ENCODE measurements around the gene CHST8. TPM values are rescaled to one million over a fixed set of nuclear protein-coding genes. Genes with fewer than 3 reads are reported as not detected.

The CHST8 gene
- total RNA-seq, 5 donors from 2014 or later (not counting 1 experiment from before 2014, with no cell fraction given), result not detected

GRCh38 chr19:33774751-33775150 lies 153.0 kb downstream of the CHST8 start:
- DNase-seq, result no peak
- Mint-ChIP-seq H3K36me3 (no peaks in the 10 kb centered on the region), H3K4me3 (no peak overlapping the region), H3K27ac (no peak overlapping the region), H3K27me3 (peaks cover 22 to 26% of the 10 kb centered on the region in 2 donors), H3K9me3 (no peaks in the 10 kb centered on the region), H3K4me1 (peaks cover 4 to 14% (median 12%) of the 10 kb centered on the region in 3 donors)
- CTCF ChIA-PET, result no interaction called here
- Histone ChIP-seq H3K27ac (ENCODE audit: low read length) (no peak overlapping the region), H3K27me3 (replicated peaks in 1 of 2; ENCODE audit: control insufficient read depth in 2 of 2, extremely low read depth in 1 of 2, insufficient read depth in 2 of 2, low read length in 1 of 2) (peaks cover 0 to 73% of the 10 kb centered on the region in 2 experiments), H3K4me3 (ENCODE audit: control insufficient read depth in 1 of 2, extremely low read depth in 1 of 2, low read length in 1 of 2) (no peak overlapping the region), H3K36me3 (ENCODE audit: control insufficient read depth in 2 of 2, extremely low read depth in 1 of 2, insufficient read depth in 1 of 2, low read length in 1 of 2) (no peaks in the 10 kb centered on the region), H3K9me3 (no peaks in the 10 kb centered on the region), H3K4me1 (ENCODE audit: control insufficient read depth in 1 of 2, extremely low read depth in 1 of 2, insufficient read depth in 2 of 2, low read length in 2 of 2) (peaks cover 0 to 11% of the 10 kb centered on the region in 2 experiments)
- no peak for ATAC-seq (replicated peaks in 1 of 4)
- POLR2A ChIA-PET, result no interaction called here
- WGBS (ENCODE audit: insufficient coverage), result 59% methylated on average over 6 of the region's 6 CpGs

GRCh38 chr19:33775731-33776487 lies 154.2 kb downstream of the CHST8 start:
- ATAC-seq (replicated peaks in 1 of 4) (no peak), DNase-seq (no peak)
- peaks cover 0 to 72% of the 10 kb centered on the region in 2 experiments for H3K27me3 ChIP-seq (replicated peaks in 1 of 2; ENCODE audit: control insufficient read depth in 2 of 2, extremely low read depth in 1 of 2, insufficient read depth in 2 of 2, low read length in 1 of 2)
- peaks cover 0 to 11% of the 10 kb centered on the region in 2 experiments for H3K4me1 ChIP-seq (ENCODE audit: control insufficient read depth in 1 of 2, extremely low read depth in 1 of 2, insufficient read depth in 2 of 2, low read length in 2 of 2)
- Mint-ChIP-seq H3K27me3 (peaks cover 26 to 28% of the 10 kb centered on the region in 2 donors), H3K36me3 (no peaks in the 10 kb centered on the region), H3K27ac (no peak overlapping the region), H3K4me1 (peaks cover 4 to 19% (median 14%) of the 10 kb centered on the region in 3 donors), H3K4me3 (no peak overlapping the region), H3K9me3 (no peaks in the 10 kb centered on the region)
- CTCF ChIA-PET, result no interaction called here
- H3K27ac ChIP-seq (ENCODE audit: low read length), result no peak overlapping the region
- no peak overlapping the region for H3K4me3 ChIP-seq (ENCODE audit: control insufficient read depth in 1 of 2, extremely low read depth in 1 of 2, low read length in 1 of 2)
- H3K9me3 ChIP-seq, result no peaks in the 10 kb centered on the region
- POLR2A ChIA-PET, result no interaction called here
- H3K36me3 ChIP-seq (ENCODE audit: control insufficient read depth in 2 of 2, extremely low read depth in 1 of 2, insufficient read depth in 1 of 2, low read length in 1 of 2), result no peaks in the 10 kb centered on the region
- WGBS (ENCODE audit: insufficient coverage), result 51% methylated on average over 6 of the region's 9 CpGs

GRCh38 chr19:33777351-33777750 lies 155.6 kb downstream of the CHST8 start:
- Histone ChIP-seq H3K4me1 (ENCODE audit: control insufficient read depth in 1 of 2, extremely low read depth in 1 of 2, insufficient read depth in 2 of 2, low read length in 2 of 2) (peaks cover 0 to 11% of the 10 kb centered on the region in 2 experiments), H3K27ac (ENCODE audit: low read length) (no peak overlapping the region), H3K27me3 (replicated peaks in 1 of 2; ENCODE audit: control insufficient read depth in 2 of 2, extremely low read depth in 1 of 2, insufficient read depth in 2 of 2, low read length in 1 of 2) (peaks cover 0 to 64% of the 10 kb centered on the region in 2 experiments), H3K9me3 (no peaks in the 10 kb centered on the region), H3K36me3 (ENCODE audit: control insufficient read depth in 2 of 2, extremely low read depth in 1 of 2, insufficient read depth in 1 of 2, low read length in 1 of 2) (no peaks in the 10 kb centered on the region), H3K4me3 (ENCODE audit: control insufficient read depth in 1 of 2, extremely low read depth in 1 of 2, low read length in 1 of 2) (no peak overlapping the region)
- peak overlapping the region in 1 of 3 donors; percentile 18 for H3K4me3 Mint-ChIP-seq
- POLR2A ChIA-PET, result no interaction called here
- CTCF ChIA-PET, result interaction anchor here (0.9 to 1.9 kb wide), 9 partner anchors 8 to 653 kb away, joined by 3 to 12 read pairs (median 3); partner anchors contain the start of genes CEBPG (in 1 of the 2) and KCTD15 (in 1 of the 2)
- H3K4me1 Mint-ChIP-seq, result peaks cover 4 to 19% (median 14%) of the 10 kb centered on the region in 3 donors
- no peak for DNase-seq
- ATAC-seq (replicated peaks in 1 of 4), result no peak
- H3K9me3 Mint-ChIP-seq, result no peaks in the 10 kb centered on the region
- WGBS (ENCODE audit: insufficient coverage), result 88% methylated on average over 5 of the region's 9 CpGs
- no peaks in the 10 kb centered on the region for H3K36me3 Mint-ChIP-seq
- H3K27ac Mint-ChIP-seq, result no peak overlapping the region
- peaks cover 28 to 31% of the 10 kb centered on the region in 2 donors for H3K27me3 Mint-ChIP-seq

- POLR2A ChIA-PET, result no interaction called here
- no peaks in the 10 kb centered on the region for H3K9me3 Mint-ChIP-seq
Observed at GRCh38 chr19:33777753-33778088, 156.0 kb downstream of the CHST8 start.

GRCh38 chr19:33778089-33778791 lies 156.5 kb downstream of the CHST8 start:
- Histone ChIP-seq H3K4me3 (ENCODE audit: control insufficient read depth in 1 of 2, extremely low read depth in 1 of 2, low read length in 1 of 2) (no peak overlapping the region), H3K27ac (ENCODE audit: low read length) (no peak overlapping the region), H3K4me1 (ENCODE audit: control insufficient read depth in 1 of 2, extremely low read depth in 1 of 2, insufficient read depth in 2 of 2, low read length in 2 of 2) (peaks cover 0 to 11% of the 10 kb centered on the region in 2 experiments), H3K9me3 (no peaks in the 10 kb centered on the region), H3K36me3 (ENCODE audit: control insufficient read depth in 2 of 2, extremely low read depth in 1 of 2, insufficient read depth in 1 of 2, low read length in 1 of 2) (no peaks in the 10 kb centered on the region), H3K27me3 (replicated peaks in 1 of 2; ENCODE audit: control insufficient read depth in 2 of 2, extremely low read depth in 1 of 2, insufficient read depth in 2 of 2, low read length in 1 of 2) (peaks cover 0 to 64% of the 10 kb centered on the region in 2 experiments)
- ChIA-PET CTCF (interaction anchor here (0.6 to 1.9 kb wide), 11 partner anchors 9 to 652 kb away, joined by 3 to 12 read pairs (median 3); partner anchors contain the start of genes CEBPG (in 1 of the 2) and KCTD15 (in 1 of the 2)), POLR2A (no interaction called here)
- H3K36me3 Mint-ChIP-seq, result no peaks in the 10 kb centered on the region
- no peaks in the 10 kb centered on the region for H3K9me3 Mint-ChIP-seq
- 29% methylated on average over 42 of the region's 49 CpGs for WGBS (ENCODE audit: insufficient coverage)
- peaks cover 4 to 19% (median 14%) of the 10 kb centered on the region in 3 donors for H3K4me1 Mint-ChIP-seq
- ATAC-seq (replicated peaks in 1 of 4) (peak; percentile 90 to 97 (median 94)), DNase-seq (peak; percentile 53 to 90 (median 80))
- H3K27ac Mint-ChIP-seq, result no peak overlapping the region
- H3K27me3 Mint-ChIP-seq, result peaks cover 28 to 33% of the 10 kb centered on the region in 2 donors
- peak overlapping the region in 1 of 3 donors; percentile 41 for H3K4me3 Mint-ChIP-seq

More at GRCh38 chr19:33777753-33778088, 156.0 kb downstream of the CHST8 start:
- Mint-ChIP-seq H3K36me3 (no peaks in the 10 kb centered on the region), H3K4me1 (peaks cover 4 to 19% (median 14%) of the 10 kb centered on the region in 3 donors), H3K27me3 (peaks cover 28 to 33% of the 10 kb centered on the region in 2 donors), H3K27ac (no peak overlapping the region), H3K4me3 (peak overlapping the region in 1 of 3 donors; percentile 18)
- no peak for ATAC-seq (replicated peaks in 1 of 4)
- H3K4me3 ChIP-seq (ENCODE audit: control insufficient read depth in 1 of 2, extremely low read depth in 1 of 2, low read length in 1 of 2), result no peak overlapping the region
- H3K36me3 ChIP-seq (ENCODE audit: control insufficient read depth in 2 of 2, extremely low read depth in 1 of 2, insufficient read depth in 1 of 2, low read length in 1 of 2), result no peaks in the 10 kb centered on the region
- CTCF ChIA-PET, result interaction anchor here (0.6 to 1.9 kb wide), 11 partner anchors 8 to 652 kb away, joined by 3 to 12 read pairs (median 3); partner anchors contain the start of genes CEBPG (in 1 of the 2) and KCTD15 (in 1 of the 2)
- no peak overlapping the region for H3K27ac ChIP-seq (ENCODE audit: low read length)
- H3K9me3 ChIP-seq, result no peaks in the 10 kb centered on the region
- DNase-seq, result peak in 1 of 35 experiments; percentile 8
- peaks cover 0 to 64% of the 10 kb centered on the region in 2 experiments for H3K27me3 ChIP-seq (replicated peaks in 1 of 2; ENCODE audit: control insufficient read depth in 2 of 2, extremely low read depth in 1 of 2, insufficient read depth in 2 of 2, low read length in 1 of 2)
- peaks cover 0 to 11% of the 10 kb centered on the region in 2 experiments for H3K4me1 ChIP-seq (ENCODE audit: control insufficient read depth in 1 of 2, extremely low read depth in 1 of 2, insufficient read depth in 2 of 2, low read length in 2 of 2)
- WGBS (ENCODE audit: insufficient coverage), result 51% methylated on average over 17 of the region's 17 CpGs

- Histone ChIP-seq H3K4me1 (ENCODE audit: control insufficient read depth in 1 of 2, extremely low read depth in 1 of 2, insufficient read depth in 2 of 2, low read length in 2 of 2) (peaks cover 0 to 11% of the 10 kb centered on the region in 2 experiments), H3K27ac (ENCODE audit: low read length) (no peak overlapping the region), H3K27me3 (replicated peaks in 1 of 2; ENCODE audit: control insufficient read depth in 2 of 2, extremely low read depth in 1 of 2, insufficient read depth in 2 of 2, low read length in 1 of 2) (peaks cover 0 to 50% of the 10 kb centered on the region in 2 experiments), H3K9me3 (no peaks in the 10 kb centered on the region), H3K4me3 (ENCODE audit: control insufficient read depth in 1 of 2, extremely low read depth in 1 of 2, low read length in 1 of 2) (no peak overlapping the region), H3K36me3 (ENCODE audit: control insufficient read depth in 2 of 2, extremely low read depth in 1 of 2, insufficient read depth in 1 of 2, low read length in 1 of 2) (no peaks in the 10 kb centered on the region)
- Mint-ChIP-seq H3K4me3 (peak overlapping the region in 1 of 3 donors; percentile 41), H3K9me3 (no peaks in the 10 kb centered on the region), H3K4me1 (peaks cover 4 to 30% (median 14%) of the 10 kb centered on the region in 3 donors), H3K36me3 (no peaks in the 10 kb centered on the region), H3K27ac (no peak overlapping the region), H3K27me3 (peaks cover 27 to 33% of the 10 kb centered on the region in 2 donors)
- no peak for ATAC-seq (replicated peaks in 1 of 4)
- ChIA-PET POLR2A (no interaction called here), CTCF (interaction anchor here in 1 of 2 donors (0.6 kb wide), 1 partner anchor 491 kb away, joined by 8 read pairs; no protein-coding TSS in a partner anchor)
- DNase-seq, result no peak
- WGBS (ENCODE audit: insufficient coverage), result 89% methylated on average over 5 of the region's 7 CpGs
Observed at GRCh38 chr19:33779849-33780248, 158.1 kb downstream of the CHST8 start.
